IMR-90 (cell line): ENCODE measurements around the gene CFAP43. TPM values are rescaled to one million over a fixed set of nuclear protein-coding genes. Genes with fewer than 3 reads are reported as not detected.

ENCODE experiments used
- ATAC-seq: fragments of 200-7000 bp; cut with Tn5 transposase; 2 replicates; pipeline ENCODE4 v1.9.1; 2020; ENCODE audit warnings: low read depth, mild to moderate bottlenecking, moderate library complexity
- BruUV-seq: library from RNA; stranded (reverse); fragments of 400-500 nt; replicated peaks from 2 replicates; lab custom pipeline; 2021; lab: Mats Ljungman, UMichigan
- CTCF ChIA-PET: fragments of 300-600 bp; formaldehyde crosslinking; extraction: SDS; loops from one replicate; lab custom pipeline; 2021; ENCODE audit warnings: antibody characterized with exemption; lab: Yijun Ruan, JAX
- POLR2A ChIA-PET: fragments of 300-600 bp; sonication (Branson Sonifier 250); formaldehyde crosslinking; loops from one replicate; lab custom pipeline; 2022; ENCODE audit warnings: antibody characterized with exemption; ENCODE audit not compliant: unreplicated experiment; lab: Charles Lee
- DNase-seq: peaks from one replicate; pipeline ENCODE4 v3.0.0; 2013
- H2AFZ ChIP-seq: replicated peaks from 2 replicates; pipeline ENCODE3; 2013; ENCODE audit warnings: low read length, mild to moderate bottlenecking; ENCODE audit not compliant: poor library complexity
- H2AK5ac ChIP-seq: 2 replicates; pipeline ENCODE4 v1.6.1; 2013; ENCODE audit warnings: low read depth, low read length, inconsistent platforms
- H2AK9ac ChIP-seq: replicated peaks from 2 replicates; pipeline ENCODE3; 2013; ENCODE audit warnings: mild to moderate bottlenecking, low read depth, low read length, moderate library complexity; ENCODE audit not compliant: poor library complexity
- H2BK120ac ChIP-seq: 2 replicates; pipeline ENCODE4 v1.6.1; 2013; ENCODE audit warnings: low read depth, low read length, inconsistent platforms
- H2BK15ac ChIP-seq: 3 replicates; pipeline ENCODE4 v1.6.1; 2013; ENCODE audit warnings: low read depth, low read length, inconsistent platforms
- H2BK20ac ChIP-seq: 2 replicates; pipeline ENCODE4 v1.6.1; 2013; ENCODE audit warnings: low read depth, mild to moderate bottlenecking, inconsistent platforms, low read length, moderate library complexity
- H2BK5ac ChIP-seq: 2 replicates; pipeline ENCODE4 v1.6.1; 2013; ENCODE audit warnings: mild to moderate bottlenecking, low read depth, low read length, inconsistent platforms; ENCODE audit not compliant: poor library complexity, severe bottlenecking
- H3K14ac ChIP-seq: replicated peaks from 2 replicates; pipeline ENCODE4 v1.6.1; 2013; ENCODE audit warnings: low read depth, low read length, inconsistent platforms
- H3K18ac ChIP-seq: 2 replicates; pipeline ENCODE4 v1.6.1; 2013; ENCODE audit warnings: low read depth, low read length, control low read depth
- H3K23ac ChIP-seq: 2 replicates; pipeline ENCODE4 v1.6.1; 2013; ENCODE audit warnings: low read depth, low read length, inconsistent platforms
- H3K27ac ChIP-seq: 2 replicates; pipeline ENCODE4 v1.5.1; 2013; ENCODE audit warnings: mild to moderate bottlenecking, control low read depth, low read length; ENCODE audit not compliant: insufficient read depth
- H3K27me3 ChIP-seq: 2 replicates; pipeline ENCODE4 v1.6.1; 2013; ENCODE audit warnings: low read length; ENCODE audit not compliant: control insufficient read depth, insufficient read depth
- H3K36me3 ChIP-seq: 2 replicates; pipeline ENCODE4 v1.6.1; 2013; ENCODE audit warnings: low read length, mixed read lengths; ENCODE audit not compliant: control insufficient read depth, insufficient read depth
- H3K4ac ChIP-seq: 2 replicates; pipeline ENCODE4 v1.6.1; 2013; ENCODE audit warnings: low read depth, low read length, inconsistent platforms
- H3K4me1 ChIP-seq: 2 replicates; pipeline ENCODE4 v1.6.1; 2013; ENCODE audit warnings: low read length, mixed read lengths; ENCODE audit not compliant: control insufficient read depth, insufficient read depth
- H3K4me2 ChIP-seq: 2 replicates; pipeline ENCODE4 v1.6.1; 2013; ENCODE audit warnings: low read depth, mild to moderate bottlenecking, control low read depth, low read length, moderate library complexity
- H3K4me3 ChIP-seq: 2 replicates; pipeline ENCODE4 v1.5.1; 2013; ENCODE audit warnings: low read depth, mild to moderate bottlenecking, control low read depth, low read length, moderate library complexity; ENCODE audit not compliant: insufficient read depth
- H3K56ac ChIP-seq: 2 replicates; pipeline ENCODE4 v1.6.1; 2013; ENCODE audit warnings: low read length, inconsistent platforms; ENCODE audit not compliant: insufficient read depth; ENCODE audit errors: extremely low read depth
- H3K79me1 ChIP-seq, 2 experiments: 2 replicates each; pipeline ENCODE4 v1.6.1; 2013; ENCODE audit warnings: low read length in 2 of 2, inconsistent platforms in 1 of 2, low read depth in 1 of 2
- H3K9ac ChIP-seq: 2 replicates; pipeline ENCODE4 v1.6.1; 2013; ENCODE audit warnings: low read depth, low read length, control low read depth
- H3K9me1 ChIP-seq: 2 replicates; pipeline ENCODE4 v1.6.1; 2013; ENCODE audit warnings: low read length, inconsistent platforms; ENCODE audit not compliant: insufficient read depth
- H3K9me3 ChIP-seq: 2 replicates; pipeline ENCODE4 v1.6.1; 2013; ENCODE audit warnings: low read length; ENCODE audit not compliant: control insufficient read depth, insufficient read depth
- H4K20me1 ChIP-seq: 2 replicates; pipeline ENCODE4 v1.6.1; 2013; ENCODE audit warnings: low read length, inconsistent platforms; ENCODE audit not compliant: insufficient read depth
- H4K5ac ChIP-seq: 2 replicates; pipeline ENCODE4 v1.6.1; 2013; ENCODE audit warnings: mild to moderate bottlenecking, low read depth, low read length, control low read depth
- H4K8ac ChIP-seq, 2 experiments: 2 replicates each; pipeline ENCODE4 v1.6.1; 2013; ENCODE audit warnings: low read depth in 2 of 2, low read length in 2 of 2, control low read depth in 1 of 2, inconsistent platforms in 1 of 2
- H4K91ac ChIP-seq: 2 replicates; pipeline ENCODE4 v1.6.1; 2013; ENCODE audit warnings: low read depth, low read length, inconsistent platforms; ENCODE audit not compliant: insufficient read depth
- FOS ChIP-seq: fragments of 150-350 bp; IDR thresholded peaks from 2 replicates; pipeline ENCODE4 v1.6.1; 2016; ENCODE audit warnings: low read depth, low read length
- MAFK ChIP-seq: IDR thresholded peaks from 2 replicates; pipeline ENCODE4 v1.6.1; 2012; ENCODE audit warnings: low read depth, low read length, improper control_type of control experiment
- MXI1 ChIP-seq: IDR thresholded peaks from 2 replicates; pipeline ENCODE4 v1.6.1; 2012; ENCODE audit warnings: low read depth, mild to moderate bottlenecking, low read length, moderate library complexity, borderline replicate concordance
- NFE2L2 ChIP-seq: fragments of 150-350 bp; IDR thresholded peaks from 2 replicates; pipeline ENCODE4 v1.6.1; 2016; ENCODE audit warnings: low read depth, mild to moderate bottlenecking, low read length
- RAD21 ChIP-seq: IDR thresholded peaks from 2 replicates; pipeline ENCODE4 v1.6.1; 2012; ENCODE audit warnings: low read length, improper control_type of control experiment
- RCOR1 ChIP-seq: IDR thresholded peaks from 2 replicates; pipeline ENCODE4 v1.6.1; 2012; ENCODE audit warnings: mild to moderate bottlenecking, low read length, improper control_type of control experiment; ENCODE audit not compliant: insufficient replicate concordance
- RFX5 ChIP-seq: IDR thresholded peaks from 2 replicates; pipeline ENCODE4 v1.8.0; 2012; ENCODE audit warnings: low read depth, mild to moderate bottlenecking, low read length, moderate library complexity
- SMC3 ChIP-seq: fragments of 150-350 bp; IDR thresholded peaks from 2 replicates; pipeline ENCODE4 v1.6.1; 2016; ENCODE audit warnings: low read depth, mild to moderate bottlenecking, antibody characterized with exemption, low read length, moderate library complexity
- WGBS, 2 experiments: methylation state at CpG; one replicate each; pipeline versions ENCODE4 v1.1.5 to v1.1.7; 2013; ENCODE audit warnings: missing lambda C conversion rate in 2 of 2; ENCODE audit not compliant: insufficient read length in 1 of 2; ENCODE audit errors: extremely low coverage in 2 of 2; 5-methylcytosine and 5-hydroxymethylcytosine counted together
- dilution Hi-C: fragments of 300-500 bp; cut with HindIII; formaldehyde crosslinking; loops from one replicate; pipeline ENCODE4 v1.14.3; 2018; ENCODE audit warnings: low sequenced_read_pairs; ENCODE audit not compliant: unreplicated experiment
- in situ Hi-C: fragments of 300-500 bp; cut with MboI; formaldehyde crosslinking; loops from 3 replicates; pipeline ENCODE4 v1.14.3; 2019; ENCODE audit warnings: low sequenced_read_pairs, inconsistent platforms, mixed read lengths
- intact Hi-C: fragments of 100-400 bp; cut with micrococcal nuclease; formaldehyde crosslinking; loops from 2 replicates; pipeline ENCODE4 v1.10.0; 2022
- polyA plus RNA-seq, 3 experiments: library from polyadenylated mRNA; depleted of rRNA; stranded (reverse); fragments of >200 nt; gene quantifications; 2 replicates each; pipeline ENCODE4 v1.2.3, GENCODE V29; 2012; ENCODE audit warnings: low replicate concordance in 1 of 3
- total RNA-seq: library from RNA; depleted of rRNA; stranded (reverse); fragments of >200 nt; gene quantifications from 2 replicates; pipeline ENCODE4 v1.2.3, GENCODE V29; 2012
- TF ChIP-seq, protein P1 (sequence below): fragments of 150-350 bp; IDR thresholded peaks from 2 replicates; pipeline ENCODE4 v1.6.1; 2016; ENCODE audit warnings: low read depth, mild to moderate bottlenecking, low read length, moderate library complexity, borderline replicate concordance

The CFAP43 gene
- total and polyA plus RNA-seq, 2 of the 4 experiments (the other 2 are of a cell fraction): under 0.01 to 0.05 TPM

DNA sequence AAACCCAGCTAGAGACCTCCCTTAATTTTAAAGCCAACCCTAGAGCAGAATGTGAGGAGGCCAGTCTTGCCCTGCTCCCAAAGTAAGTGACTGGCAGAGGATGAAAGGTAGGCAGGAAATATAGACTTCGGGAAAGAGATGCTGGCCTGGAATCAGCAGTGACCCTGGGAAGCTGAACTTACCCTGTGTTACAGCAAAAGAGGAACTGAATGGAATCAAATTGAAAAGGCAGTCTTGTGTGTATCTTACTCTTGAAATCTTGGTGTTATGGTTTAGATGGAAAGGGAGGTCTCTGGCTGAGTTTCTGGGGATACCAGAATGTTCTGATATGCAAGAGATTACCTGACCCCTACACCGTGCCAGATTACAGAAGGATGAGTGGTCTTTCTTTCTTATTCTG is 7.9 kb upstream of the CFAP43 start:
- no peak for ATAC-seq
- Histone ChIP-seq H3K56ac (no peak overlapping the region), H2BK120ac (no peak overlapping the region), H3K4me3 (no peak overlapping the region), H3K14ac (no peak overlapping the region), H2BK5ac (no peak overlapping the region), H3K79me1 (no peaks in the 10 kb centered on the region), H3K4me2 (no peak overlapping the region), H3K27ac (no peak overlapping the region), H3K18ac (no peak overlapping the region), H3K9me3 (no peaks in the 10 kb centered on the region), H2BK20ac (no peak overlapping the region), H2AK5ac (no peak overlapping the region), H4K5ac (no peak overlapping the region), H2AFZ (no peak overlapping the region), H4K91ac (no peak overlapping the region), H2AK9ac (no peak overlapping the region), H3K4me1 (no peaks in the 10 kb centered on the region), H3K9me1 (no peaks in the 10 kb centered on the region), H2BK15ac (no peak overlapping the region), H4K8ac (no peak overlapping the region), H3K27me3 (peaks cover 14% of the 10 kb centered on the region), H3K23ac (no peak overlapping the region), H3K9ac (no peak overlapping the region), H3K36me3 (no peaks in the 10 kb centered on the region), H4K20me1 (no peaks in the 10 kb centered on the region), H3K4ac (no peak overlapping the region)
- no peak for DNase-seq
- intact Hi-C loops: no loop called here
- POLR2A ChIA-PET: no interaction called here
- in situ Hi-C loops: no loop called here
- CTCF ChIA-PET: interaction anchor here (0.6 kb wide), 1 partner anchor 312 kb away, joined by 3 read pairs; no protein-coding TSS in a partner anchor
- BruUV-seq: no TSS peak
- WGBS, 2 experiments: 67% methylated on average over 1 of the region's 2 CpGs; no CpG with 5 or more reads in 1 of the 2 experiments
- dilution Hi-C loops: no loop called here
- TF ChIP-seq SMC3 (no peak), NFE2L2 (no peak), RCOR1 (no peak), FOS (no peak), RAD21 (no peak), MXI1 (no peak), MAFK (no peak), RFX5 (no peak)
- TF ChIP-seq, protein P1, sequence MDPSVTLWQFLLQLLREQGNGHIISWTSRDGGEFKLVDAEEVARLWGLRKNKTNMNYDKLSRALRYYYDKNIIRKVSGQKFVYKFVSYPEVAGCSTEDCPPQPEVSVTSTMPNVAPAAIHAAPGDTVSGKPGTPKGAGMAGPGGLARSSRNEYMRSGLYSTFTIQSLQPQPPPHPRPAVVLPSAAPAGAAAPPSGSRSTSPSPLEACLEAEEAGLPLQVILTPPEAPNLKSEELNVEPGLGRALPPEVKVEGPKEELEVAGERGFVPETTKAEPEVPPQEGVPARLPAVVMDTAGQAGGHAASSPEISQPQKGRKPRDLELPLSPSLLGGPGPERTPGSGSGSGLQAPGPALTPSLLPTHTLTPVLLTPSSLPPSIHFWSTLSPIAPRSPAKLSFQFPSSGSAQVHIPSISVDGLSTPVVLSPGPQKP: no peak
